HG02884 (cell line): ENCODE measurements around the gene CRADD.
"Not testable (repeated sequence)": the region's sequence is repeated elsewhere in the genome, so short reads cannot be mapped to it uniquely, and the experiment has no call there.

Source experiments
- ATAC-seq: cut with Tn5 transposase; IDR thresholded peaks from one replicate; pipeline ENCODE4 v1.9.1; 2021; ENCODE audit warnings: mild to moderate bottlenecking, moderate library complexity; ENCODE audit not compliant: unreplicated experiment

CRADD gene

GRCh38 chr12:93754859-93755258 is 77.7 kb downstream of the CRADD start:
- not testable (repeated sequence) for ATAC-seq

- ATAC-seq, result no peak
These were observed 79.1 kb downstream of the CRADD start for GRCh38 chr12:93756288-93756687.

GRCh38 chr12:93757792-93758694 is 80.9 kb downstream of the CRADD start:
- no peak for ATAC-seq

- ATAC-seq, result no peak
These were observed 81.7 kb downstream of the CRADD start for GRCh38 chr12:93758801-93759373.

GRCh38 chr12:93759512-93760081 is 82.4 kb downstream of the CRADD start:
- no peak for ATAC-seq

GRCh38 chr12:93760275-93760875 is 83.2 kb downstream of the CRADD start:
- no peak for ATAC-seq

GRCh38 chr12:93762059-93762719 is 85.0 kb downstream of the CRADD start:
- ATAC-seq, result no peak

- no peak for ATAC-seq
These were observed 85.9 kb downstream of the CRADD start for GRCh38 chr12:93762912-93763553.

GRCh38 chr12:93763746-93764147 is 86.6 kb downstream of the CRADD start:
- no peak for ATAC-seq

GRCh38 chr12:93766371-93766770 is 89.2 kb downstream of the CRADD start:
- ATAC-seq, result no peak

GRCh38 chr12:93766796-93767523 is 89.8 kb downstream of the CRADD start:
- ATAC-seq, result no peak

- ATAC-seq, result no peak
These were observed 90.3 kb downstream of the CRADD start for GRCh38 chr12:93767524-93767863.

GRCh38 chr12:93772003-93772700 is 95.0 kb downstream of the CRADD start:
- ATAC-seq, result no peak

- ATAC-seq, result no peak
These were observed 96.1 kb downstream of the CRADD start for GRCh38 chr12:93773122-93773871.

GRCh38 chr12:93776581-93777018 is 99.4 kb downstream of the CRADD start:
- ATAC-seq, result no peak

- ATAC-seq, result no peak
These were observed 100.1 kb downstream of the CRADD start for GRCh38 chr12:93777254-93777653.

- ATAC-seq, result no peak
These were observed 101.1 kb downstream of the CRADD start for GRCh38 chr12:93778306-93778705.

- no peak for ATAC-seq
These were observed 101.6 kb downstream of the CRADD start for GRCh38 chr12:93778766-93779165.
